GM10847 (cell line): Measurements from ENCODE around the gene KREMEN1.

Experiments
- POLR2A ChIP-seq: IDR thresholded peaks from 2 replicates; pipeline ENCODE4 v1.6.1; 2011; ENCODE audit not compliant: insufficient read length; ENCODE audit errors: extremely low read depth

KREMEN1 gene

GRCh38 chr22:29065468-29066190, 7.2 kb upstream of the KREMEN1 start:
- no peak for TF ChIP-seq POLR2A

GRCh38 chr22:29069463-29069862, 3.4 kb upstream of the KREMEN1 start:
- TF ChIP-seq POLR2A: no peak

GRCh38 chr22:29070490-29070889, 2.3 kb upstream of the KREMEN1 start:
- no peak for TF ChIP-seq POLR2A

- TF ChIP-seq POLR2A: no peak
Observed at GRCh38 chr22:29071261-29072045, 1.4 kb upstream of the KREMEN1 start.

- no peak for TF ChIP-seq POLR2A
Observed at GRCh38 chr22:29072193-29072978, 449 bp upstream of the KREMEN1 start.

GRCh38 chr22:29073618-29074275, 912 bp downstream of the KREMEN1 start:
- TF ChIP-seq POLR2A: no peak

DNA sequence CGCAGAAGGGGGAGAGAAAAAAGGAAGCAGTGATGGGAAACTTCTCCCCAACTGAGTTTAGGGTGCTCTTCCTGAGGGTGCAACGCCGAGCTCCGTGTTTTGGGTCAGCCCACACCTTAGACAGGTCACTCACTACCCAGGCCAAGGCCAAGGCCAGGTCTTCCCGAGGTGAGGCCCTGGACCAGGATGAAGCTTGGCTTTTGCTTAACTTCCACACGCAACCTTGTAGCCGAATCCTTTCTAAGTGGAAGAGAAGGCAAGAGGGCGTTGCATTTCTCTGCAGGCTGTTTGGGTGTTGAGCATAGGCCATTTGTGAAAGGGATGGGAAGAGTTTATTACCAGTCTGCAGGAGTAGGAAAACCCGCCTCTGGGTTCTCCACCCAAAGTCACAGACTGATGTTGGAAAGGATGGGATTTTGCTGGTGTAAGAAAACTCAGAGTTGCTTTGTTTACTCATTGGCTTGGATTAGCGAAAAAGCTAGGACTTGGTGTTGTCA, 1.5 kb downstream of the KREMEN1 start:
- TF ChIP-seq POLR2A: no peak

DNA sequence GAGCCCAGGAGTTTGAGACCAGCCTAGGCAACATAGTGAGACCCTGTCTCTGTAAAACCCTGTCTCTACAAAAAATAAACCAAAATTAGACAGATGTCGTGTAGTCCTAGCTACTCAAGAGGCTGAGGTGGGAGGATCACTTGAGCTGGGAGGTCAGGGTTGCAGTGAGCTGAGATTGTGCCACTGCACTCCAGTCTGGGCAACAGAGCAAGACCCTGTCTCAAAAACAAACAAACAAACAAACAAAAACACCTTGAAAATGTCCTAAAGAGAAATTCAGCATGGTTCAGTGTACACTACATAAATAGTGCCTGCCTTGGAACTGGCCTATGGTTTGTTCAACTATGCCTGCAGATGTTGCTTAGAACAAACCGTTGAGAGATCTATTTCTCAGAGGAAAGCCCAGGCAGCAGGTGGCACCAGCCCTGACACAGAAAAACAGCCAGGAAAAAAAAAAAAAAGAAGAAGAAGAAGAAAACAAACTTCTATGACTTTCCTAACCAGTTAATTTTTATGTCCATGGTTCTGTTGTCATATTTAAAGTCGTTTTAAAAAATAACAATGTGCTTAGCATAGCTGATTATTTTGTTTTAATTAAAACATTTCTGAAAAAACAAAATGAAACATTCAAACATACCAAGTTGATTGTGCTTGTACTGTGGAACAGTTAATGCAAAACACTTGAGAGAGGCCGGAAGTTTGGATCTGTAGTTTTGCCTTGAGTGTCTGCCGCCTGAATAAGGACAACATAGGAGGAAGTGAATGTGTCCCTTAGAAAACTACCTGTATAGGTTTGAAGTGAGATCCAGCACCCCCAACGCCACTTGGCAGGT, 5.4 kb downstream of the KREMEN1 start:
- no peak for TF ChIP-seq POLR2A

DNA sequence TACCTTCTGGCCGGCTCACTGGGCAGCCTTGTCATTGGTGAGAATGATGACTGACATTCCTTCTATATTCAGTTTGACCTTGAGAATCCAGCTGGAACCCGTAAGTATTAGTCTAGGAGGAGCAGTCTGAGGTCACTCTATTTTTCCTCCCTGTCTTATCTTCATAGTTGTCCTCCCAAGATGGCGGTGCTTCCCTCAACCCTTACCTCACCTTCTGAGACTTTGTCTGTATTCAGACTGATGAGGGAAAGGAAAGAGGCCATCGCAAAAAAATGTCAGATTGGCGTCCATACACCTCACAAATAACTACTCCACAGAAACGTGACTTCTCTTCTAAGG, 6.0 kb downstream of the KREMEN1 start:
- TF ChIP-seq POLR2A: no peak

DNA sequence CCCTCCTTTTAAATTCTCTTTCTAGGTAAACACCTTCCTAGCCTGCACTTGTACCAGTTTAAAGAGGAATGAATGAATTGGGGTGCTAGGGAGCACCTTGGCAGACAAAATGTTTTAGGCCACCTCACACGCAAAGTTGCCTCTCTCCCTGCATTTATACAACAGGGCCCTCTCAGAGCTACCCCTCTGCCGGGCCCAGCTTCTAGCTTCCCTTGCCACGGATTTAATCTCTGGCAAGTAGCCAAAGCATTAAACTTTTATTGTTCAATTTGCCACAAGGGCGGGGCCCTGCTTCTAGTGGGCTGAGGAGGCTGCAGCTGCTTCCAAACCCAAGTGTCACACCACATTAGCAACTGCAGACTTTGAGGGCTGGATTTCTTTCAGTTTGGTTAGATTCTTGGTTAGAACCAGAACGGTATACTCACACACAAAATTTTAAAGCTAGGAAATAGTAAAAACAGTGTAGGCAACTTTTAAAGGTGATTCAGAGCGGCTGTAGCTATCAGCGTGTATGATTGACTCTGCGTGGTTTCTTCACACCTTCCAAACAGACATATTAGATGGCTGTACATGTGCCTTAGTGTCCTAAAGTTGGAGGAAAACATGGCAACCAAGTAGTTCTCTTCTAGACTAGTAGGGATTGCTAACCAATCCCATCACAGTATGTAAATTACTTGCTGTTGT, 6.5 kb downstream of the KREMEN1 start:
- no peak for TF ChIP-seq POLR2A

- TF ChIP-seq POLR2A: no peak
Observed at GRCh38 chr22:29080106-29080975, 7.5 kb downstream of the KREMEN1 start.

DNA sequence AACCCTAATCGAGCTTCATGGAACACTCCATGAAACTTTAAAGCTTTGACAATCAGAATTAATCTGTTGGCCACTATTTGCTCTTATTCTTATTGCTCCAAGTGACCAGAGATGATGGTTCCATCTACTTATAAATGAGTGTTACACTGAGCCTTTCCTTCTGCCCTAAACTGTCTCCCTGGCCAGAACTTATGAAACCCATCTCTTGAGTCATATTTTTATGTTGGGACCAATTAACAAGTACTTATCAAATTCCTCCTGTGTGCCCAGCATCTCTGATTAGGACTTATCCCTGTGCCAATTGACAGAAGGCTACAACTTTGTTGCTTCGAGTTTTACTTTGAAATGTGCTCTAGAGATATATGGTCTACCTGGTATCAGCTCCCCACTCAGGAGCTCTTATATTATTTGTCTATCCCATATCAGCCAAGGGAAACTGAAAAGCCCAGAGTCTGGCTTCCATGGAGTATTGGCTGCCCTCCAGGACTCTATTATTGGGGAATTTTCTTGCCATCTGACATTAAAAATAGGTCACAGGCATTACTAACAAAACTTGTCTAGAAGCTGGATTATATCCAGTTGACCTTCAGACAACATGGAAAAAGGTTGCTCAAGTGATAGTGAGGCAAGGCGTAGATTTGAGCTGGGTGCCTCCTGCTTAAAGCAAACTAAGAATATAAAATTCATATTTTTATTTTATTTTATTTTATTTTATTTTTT, 8.8 kb downstream of the KREMEN1 start:
- TF ChIP-seq POLR2A: no peak
